Measurements from ENCODE around the gene INS.

The INS gene

DNA sequence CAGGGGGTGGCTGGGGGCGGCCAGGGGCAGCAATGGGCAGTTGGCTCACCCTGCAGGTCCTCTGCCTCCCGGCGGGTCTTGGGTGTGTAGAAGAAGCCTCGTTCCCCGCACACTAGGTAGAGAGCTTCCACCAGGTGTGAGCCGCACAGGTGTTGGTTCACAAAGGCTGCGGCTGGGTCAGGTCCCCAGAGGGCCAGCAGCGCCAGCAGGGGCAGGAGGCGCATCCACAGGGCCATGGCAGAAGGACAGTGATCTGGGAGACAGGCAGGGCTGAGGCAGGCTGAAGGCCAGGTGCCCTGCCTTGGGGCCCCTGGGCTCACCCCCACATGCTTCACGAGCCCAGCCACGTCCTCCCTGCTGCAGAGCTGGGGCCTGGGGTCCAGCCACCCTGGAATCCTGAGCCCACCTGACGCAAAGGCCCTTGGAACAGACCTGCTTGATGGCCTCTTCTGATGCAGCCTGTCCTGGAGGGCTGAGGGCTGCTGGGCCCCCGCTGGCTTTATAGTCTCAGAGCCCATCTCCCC lies at the start of gene INS:
TSS of gene INS (minus strand) at position 474 of the 524 bp plus-strand sequence. CDS start at position 236, 238 bp downstream.
- DNase-seq (ENCODE audit: low read depth in 2 of 2), result no peak

DNA sequence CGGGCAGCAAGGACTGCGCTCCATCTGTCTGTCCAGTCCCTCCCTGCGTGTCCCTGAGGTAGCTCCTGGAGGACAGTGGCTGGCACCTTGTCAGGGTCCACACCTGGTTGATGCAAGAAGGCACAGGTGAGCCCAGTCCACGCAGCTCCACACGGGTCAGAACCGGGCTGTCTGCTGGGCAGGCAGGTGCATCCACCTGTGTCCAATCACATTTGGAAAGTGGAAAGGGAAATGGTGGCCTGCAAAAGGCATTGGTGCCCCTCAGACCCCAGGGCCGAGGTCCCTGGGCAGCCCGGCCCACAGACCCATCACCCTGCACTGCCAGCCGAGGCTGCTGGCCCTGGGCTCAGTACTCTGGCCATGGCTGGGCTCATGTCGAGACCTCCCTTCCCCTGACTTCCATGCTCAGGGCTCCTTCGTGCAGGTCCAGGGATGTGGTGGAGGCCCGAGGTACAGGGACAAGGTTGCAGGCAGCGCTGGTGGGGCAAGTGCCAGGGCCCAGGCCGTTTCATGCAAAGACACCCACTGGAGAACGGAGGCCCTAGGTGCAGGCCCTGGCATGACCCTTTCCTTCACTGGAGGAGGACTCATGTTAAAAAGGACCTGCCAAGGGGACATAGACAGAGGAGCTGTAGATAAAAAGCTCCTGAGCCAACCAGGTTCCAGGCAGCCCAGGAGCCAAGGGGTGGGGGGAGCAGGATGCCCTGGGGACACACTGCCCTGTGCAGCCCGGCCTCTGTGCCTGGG lies 49.5 kb upstream of the INS start:
- no peak for DNase-seq (ENCODE audit: low read depth in 2 of 2)

- no peak for DNase-seq (ENCODE audit: low read depth in 2 of 2)
Measured at GRCh38 chr11:2209900-2210321, 48.9 kb upstream of the INS start.

- no peak for DNase-seq (ENCODE audit: low read depth in 2 of 2)
Measured at GRCh38 chr11:2209370-2209801, 48.4 kb upstream of the INS start.

DNA sequence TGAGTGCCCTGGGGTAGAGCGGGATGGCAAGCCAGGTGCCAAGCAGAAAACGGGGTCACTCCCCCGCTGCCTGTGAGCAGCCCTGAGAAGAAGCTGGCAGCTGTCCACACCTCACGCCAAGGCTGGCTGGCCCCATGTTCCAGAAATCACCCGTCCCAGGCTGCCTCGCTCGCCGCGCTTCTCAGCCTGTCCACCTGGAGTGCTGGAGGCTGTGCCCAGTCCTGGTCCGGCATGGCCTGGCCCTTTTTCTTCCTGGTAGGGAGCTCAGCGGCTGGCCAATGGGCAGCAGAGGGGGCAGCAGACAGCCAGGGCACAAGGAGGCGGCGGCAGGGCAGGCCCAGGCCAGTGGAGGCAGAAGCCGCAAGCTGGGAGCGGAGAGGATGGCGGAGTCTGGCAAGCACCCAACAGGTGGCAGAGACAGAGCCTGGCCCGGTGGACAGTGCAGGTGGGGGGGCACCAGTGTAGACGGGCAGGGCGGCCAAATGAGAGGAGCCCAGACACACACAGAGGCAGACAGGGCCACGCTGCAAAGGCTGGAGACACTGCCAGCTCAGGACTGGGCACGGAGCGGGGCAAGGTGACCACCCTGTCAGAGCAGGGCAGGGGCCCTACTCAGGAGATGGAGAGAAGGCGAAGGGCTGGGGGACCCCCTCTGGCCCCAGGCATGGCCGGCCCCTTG lies 47.8 kb upstream of the INS start:
- DNase-seq (ENCODE audit: low read depth in 2 of 2), result no peak

- DNase-seq (ENCODE audit: low read depth in 2 of 2), result no peak
Measured at GRCh38 chr11:2207773-2208621, 47.0 kb upstream of the INS start.

DNA sequence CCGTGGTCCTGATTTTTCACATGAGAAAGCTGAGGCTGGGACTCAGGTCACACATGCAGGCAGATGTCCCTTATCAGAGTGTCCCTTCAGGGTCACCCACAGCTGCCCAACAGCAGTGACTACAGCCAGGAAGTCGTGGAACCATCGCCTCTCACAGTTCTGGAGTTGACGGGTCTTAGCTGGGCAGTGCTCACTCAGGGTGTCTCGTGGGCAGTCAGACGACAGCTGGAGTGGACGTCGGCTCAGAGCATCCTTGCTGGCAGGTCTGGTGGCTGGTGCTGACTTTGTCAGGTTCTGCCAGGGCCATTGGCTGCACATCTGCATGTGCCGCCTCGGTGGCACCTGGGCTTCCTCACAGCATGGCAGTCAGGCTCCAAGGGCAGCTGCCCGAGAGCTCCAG lies 46.2 kb upstream of the INS start:
- DNase-seq (ENCODE audit: low read depth in 2 of 2), result no peak

- DNase-seq (ENCODE audit: low read depth in 2 of 2), result no peak
Measured at GRCh38 chr11:2205981-2206690, 45.1 kb upstream of the INS start.

- no peak for DNase-seq (ENCODE audit: low read depth in 2 of 2)
Measured at GRCh38 chr11:2205214-2205720, 44.3 kb upstream of the INS start.

GRCh38 chr11:2204361-2205213 lies 43.6 kb upstream of the INS start:
- no peak for DNase-seq (ENCODE audit: low read depth in 2 of 2)

GRCh38 chr11:2203440-2204259 lies 42.6 kb upstream of the INS start:
- no peak for DNase-seq (ENCODE audit: low read depth in 2 of 2)

DNA sequence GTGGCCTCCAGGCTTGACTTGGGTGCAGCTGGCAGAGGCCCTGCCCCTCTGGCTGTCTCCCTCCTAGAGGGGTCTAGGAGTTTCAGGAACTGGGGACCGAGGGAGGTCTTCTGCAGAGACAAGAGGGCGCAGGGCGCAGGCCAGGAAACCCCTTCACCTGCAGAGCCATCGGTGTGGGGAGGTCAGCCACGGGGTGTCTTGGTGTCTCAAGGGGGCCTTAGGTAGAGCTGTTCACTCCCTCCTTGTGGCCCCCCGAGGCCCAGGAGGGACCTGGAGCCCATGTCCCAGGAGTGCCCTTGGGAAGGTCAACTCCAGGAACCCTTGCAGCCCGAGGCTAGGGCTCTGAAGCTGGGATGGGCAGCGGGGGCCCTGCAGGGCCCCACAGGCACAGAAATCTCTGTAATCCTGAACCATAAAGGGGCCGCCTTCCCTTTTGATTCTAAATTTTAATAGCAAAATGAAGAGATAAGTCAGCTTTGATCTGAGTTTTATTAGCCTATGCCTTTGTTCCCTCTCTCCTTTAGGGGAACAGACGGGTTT lies 42.0 kb upstream of the INS start:
- no peak for DNase-seq (ENCODE audit: low read depth in 2 of 2)

- no peak for DNase-seq (ENCODE audit: low read depth in 2 of 2)
Measured at GRCh38 chr11:2202071-2202899, 41.3 kb upstream of the INS start.

- DNase-seq (ENCODE audit: low read depth in 2 of 2), result no peak
Measured at GRCh38 chr11:2201542-2201941, 40.5 kb upstream of the INS start.

GRCh38 chr11:2200957-2201519 lies 40.0 kb upstream of the INS start:
- no peak for DNase-seq (ENCODE audit: low read depth in 2 of 2)

GRCh38 chr11:2200536-2200935 lies 39.5 kb upstream of the INS start:
- no peak for DNase-seq (ENCODE audit: low read depth in 2 of 2)

GRCh38 chr11:2199466-2200341 lies 38.7 kb upstream of the INS start:
- DNase-seq (ENCODE audit: low read depth in 2 of 2), result no peak
